Nephron progenitor cell (in vitro differentiated cells): Measurements from ENCODE around the gene PRKAG2.

Experiments
- DNase-seq: peaks from one replicate; pipeline ENCODE4 v3.0.0; 2021
- H3K27ac Mint-ChIP-seq: 2 replicates; pipeline ENCODE4 v1.8.0; 2021; ENCODE audit warnings: mild to moderate bottlenecking, moderate library complexity, mixed read lengths
- H3K27me3 Mint-ChIP-seq: 2 replicates; pipeline ENCODE4 v1.8.0; 2021; ENCODE audit warnings: mild to moderate bottlenecking, low read depth, mixed read lengths; ENCODE audit not compliant: poor library complexity
- H3K36me3 Mint-ChIP-seq: 2 replicates; pipeline ENCODE4 v1.8.0; 2021; ENCODE audit warnings: low read depth, mixed read lengths
- H3K4me1 Mint-ChIP-seq: 2 replicates; pipeline ENCODE4 v1.8.0; 2021; ENCODE audit warnings: mixed read lengths
- H3K4me3 Mint-ChIP-seq: 2 replicates; pipeline ENCODE4 v1.8.0; 2021; ENCODE audit warnings: mild to moderate bottlenecking, moderate library complexity, mixed read lengths
- H3K9me3 Mint-ChIP-seq: 2 replicates; pipeline ENCODE4 v1.8.0; 2021; ENCODE audit warnings: mild to moderate bottlenecking, moderate library complexity, mixed read lengths
- TF ChIP-seq, protein P1 (sequence below): fragments of 200-600 bp; sonication (generic); IDR thresholded peaks from 2 replicates; pipeline ENCODE4 v1.5.0; 2021; ENCODE audit warnings: antibody characterized with exemption

PRKAG2 gene

DNA sequence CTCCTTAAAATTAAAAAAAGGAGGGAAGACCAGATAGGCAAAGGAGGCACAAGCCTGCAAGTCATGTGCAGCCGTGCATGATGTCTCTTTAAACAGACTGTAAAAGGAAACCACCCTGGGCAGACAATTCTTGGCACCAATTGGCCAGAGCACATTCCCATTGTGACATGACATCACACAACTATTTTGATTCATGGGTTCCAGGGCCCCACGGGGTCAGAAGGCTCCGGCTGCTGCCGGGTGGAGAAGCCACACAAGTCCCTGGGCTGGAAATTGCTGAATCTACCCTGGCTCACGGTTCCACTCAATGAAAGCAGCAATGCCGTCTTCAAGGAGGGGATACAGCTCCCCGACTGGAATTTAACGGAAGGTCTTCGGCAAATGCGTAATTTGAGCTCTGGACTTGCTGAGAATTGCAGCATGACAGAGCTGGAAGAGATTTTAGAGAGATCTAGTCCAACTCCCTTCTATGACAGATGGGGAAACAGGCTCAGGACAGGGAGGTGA is 140.5 kb downstream of the PRKAG2 start:
- TF ChIP-seq, protein P1, sequence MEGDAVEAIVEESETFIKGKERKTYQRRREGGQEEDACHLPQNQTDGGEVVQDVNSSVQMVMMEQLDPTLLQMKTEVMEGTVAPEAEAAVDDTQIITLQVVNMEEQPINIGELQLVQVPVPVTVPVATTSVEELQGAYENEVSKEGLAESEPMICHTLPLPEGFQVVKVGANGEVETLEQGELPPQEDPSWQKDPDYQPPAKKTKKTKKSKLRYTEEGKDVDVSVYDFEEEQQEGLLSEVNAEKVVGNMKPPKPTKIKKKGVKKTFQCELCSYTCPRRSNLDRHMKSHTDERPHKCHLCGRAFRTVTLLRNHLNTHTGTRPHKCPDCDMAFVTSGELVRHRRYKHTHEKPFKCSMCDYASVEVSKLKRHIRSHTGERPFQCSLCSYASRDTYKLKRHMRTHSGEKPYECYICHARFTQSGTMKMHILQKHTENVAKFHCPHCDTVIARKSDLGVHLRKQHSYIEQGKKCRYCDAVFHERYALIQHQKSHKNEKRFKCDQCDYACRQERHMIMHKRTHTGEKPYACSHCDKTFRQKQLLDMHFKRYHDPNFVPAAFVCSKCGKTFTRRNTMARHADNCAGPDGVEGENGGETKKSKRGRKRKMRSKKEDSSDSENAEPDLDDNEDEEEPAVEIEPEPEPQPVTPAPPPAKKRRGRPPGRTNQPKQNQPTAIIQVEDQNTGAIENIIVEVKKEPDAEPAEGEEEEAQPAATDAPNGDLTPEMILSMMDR, result no peak
- Mint-ChIP-seq H3K27me3 (peaks cover 16% of the 10 kb centered on the region), H3K27ac (peak overlapping the region; percentile 98), H3K4me1 (peaks cover 67% of the 10 kb centered on the region), H3K4me3 (peak overlapping the region; percentile 64), H3K9me3 (peaks cover 10% of the 10 kb centered on the region), H3K36me3 (peaks cover 4% of the 10 kb centered on the region)
- DNase-seq, result peak; percentile 82

DNA sequence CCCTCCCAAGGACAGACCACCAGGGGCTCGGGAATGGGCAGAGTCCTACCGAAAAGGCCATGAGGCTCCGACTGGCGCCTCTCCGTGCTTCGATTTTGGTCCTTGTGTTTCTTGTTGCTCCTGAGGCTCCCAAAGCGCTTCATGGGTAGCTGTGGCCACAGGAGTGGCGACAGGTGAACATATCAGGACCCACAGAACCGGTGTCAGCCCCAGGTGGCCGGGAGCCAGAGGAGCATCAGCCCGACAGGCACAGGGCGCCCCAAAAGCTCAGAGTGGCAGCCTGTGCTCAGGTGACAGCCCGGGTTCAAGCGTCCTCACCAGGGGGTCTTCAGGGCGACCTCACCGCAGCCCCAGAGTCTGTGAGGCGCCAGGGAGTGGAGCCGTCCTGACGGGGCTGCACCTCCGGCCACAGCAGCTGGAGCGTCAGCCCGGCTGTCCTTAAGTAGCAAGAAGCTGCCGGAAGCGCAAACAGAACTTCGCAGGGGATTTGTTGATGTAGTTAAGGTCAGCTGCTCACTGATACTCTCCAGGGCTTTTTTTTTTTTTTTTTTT is 141.0 kb downstream of the PRKAG2 start:
- Mint-ChIP-seq H3K4me1 (peaks cover 72% of the 10 kb centered on the region), H3K9me3 (peaks cover 10% of the 10 kb centered on the region), H3K27ac (peak overlapping the region; percentile 57), H3K27me3 (peaks cover 19% of the 10 kb centered on the region), H3K4me3 (peak overlapping the region; percentile 64), H3K36me3 (peaks cover 4% of the 10 kb centered on the region)
- peak; percentile 54 for DNase-seq
- TF ChIP-seq, protein P1, result no peak

DNA sequence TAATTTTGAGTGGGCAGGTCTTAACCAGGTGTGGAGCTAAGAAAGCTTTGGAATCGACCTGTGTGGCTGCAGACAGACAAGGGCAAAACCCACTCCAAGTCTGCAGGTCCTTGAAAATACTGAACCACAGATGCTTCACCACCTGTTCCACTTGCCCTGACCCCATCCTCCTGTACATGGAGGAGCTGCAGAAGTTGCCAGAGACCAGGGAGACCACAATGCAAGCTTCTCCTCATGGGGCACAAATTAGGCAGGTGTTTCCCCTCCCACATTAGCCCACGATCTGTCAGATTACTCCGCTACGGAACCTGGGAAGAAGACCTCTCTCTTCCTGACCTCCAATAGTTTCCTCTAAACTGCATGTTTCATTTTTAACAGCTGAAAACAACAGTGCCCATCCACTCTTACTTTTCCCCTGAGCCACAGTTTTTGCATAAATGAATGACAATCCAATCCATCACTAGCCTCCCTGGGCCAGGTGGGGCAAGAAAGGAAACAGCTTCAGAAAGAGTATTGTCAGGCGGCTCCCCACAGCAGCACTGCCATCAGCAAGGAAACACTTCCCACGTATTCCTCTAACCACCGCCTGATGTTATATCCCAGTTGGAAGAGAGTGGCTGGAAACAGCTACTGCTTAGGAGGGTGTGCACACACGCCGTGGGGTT is 141.6 kb downstream of the PRKAG2 start:
- Mint-ChIP-seq H3K4me3 (peak overlapping the region; percentile 64), H3K36me3 (peaks cover 4% of the 10 kb centered on the region), H3K27me3 (peaks cover 19% of the 10 kb centered on the region), H3K9me3 (peaks cover 10% of the 10 kb centered on the region), H3K27ac (no peak overlapping the region), H3K4me1 (peaks cover 66% of the 10 kb centered on the region)
- DNase-seq, result no peak
- TF ChIP-seq, protein P1, result no peak

DNA sequence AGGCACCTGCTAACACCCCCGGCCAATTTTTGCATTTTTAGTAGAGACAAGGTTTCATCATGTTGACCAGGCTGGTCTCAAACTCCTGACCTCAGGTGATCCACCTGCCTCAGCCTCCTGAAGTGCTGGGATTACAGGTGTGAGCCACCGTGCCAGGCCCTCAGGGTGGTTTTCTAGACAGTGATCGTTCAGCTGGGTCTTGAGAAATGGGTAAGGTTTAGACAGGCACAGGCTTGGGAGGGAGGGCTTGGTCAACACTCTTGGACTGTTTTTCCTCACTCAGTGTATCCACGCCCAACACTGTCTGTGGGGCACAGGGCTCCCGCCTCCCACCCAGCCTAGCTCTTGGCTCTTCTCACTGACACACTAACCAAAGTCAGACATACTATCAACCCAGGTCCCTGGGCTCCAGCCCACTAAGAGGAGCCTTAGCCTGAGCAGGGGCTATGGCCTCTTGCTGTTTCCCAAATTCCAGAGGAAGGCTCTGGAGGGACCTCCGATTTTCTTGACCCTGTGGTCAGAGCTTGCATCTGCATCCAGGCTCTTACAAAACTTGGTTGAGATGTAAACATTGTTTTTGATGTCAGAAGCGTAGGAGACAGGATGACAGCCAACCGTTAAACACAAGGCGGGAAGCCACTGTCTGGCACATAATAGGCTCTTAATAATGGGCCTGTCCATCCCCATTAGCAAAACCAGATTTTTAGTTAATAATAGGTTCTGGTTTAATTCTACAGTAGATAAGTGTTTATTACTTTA is 143.9 kb downstream of the PRKAG2 start:
- no peak overlapping the region for H3K27ac Mint-ChIP-seq
- H3K36me3 Mint-ChIP-seq, result no peaks in the 10 kb centered on the region
- no peaks in the 10 kb centered on the region for H3K9me3 Mint-ChIP-seq
- TF ChIP-seq, protein P1, result no peak
- H3K4me3 Mint-ChIP-seq, result no peak overlapping the region
- DNase-seq, result no peak
- H3K4me1 Mint-ChIP-seq, result peaks cover 72% of the 10 kb centered on the region
- peaks cover 19% of the 10 kb centered on the region for H3K27me3 Mint-ChIP-seq

DNA sequence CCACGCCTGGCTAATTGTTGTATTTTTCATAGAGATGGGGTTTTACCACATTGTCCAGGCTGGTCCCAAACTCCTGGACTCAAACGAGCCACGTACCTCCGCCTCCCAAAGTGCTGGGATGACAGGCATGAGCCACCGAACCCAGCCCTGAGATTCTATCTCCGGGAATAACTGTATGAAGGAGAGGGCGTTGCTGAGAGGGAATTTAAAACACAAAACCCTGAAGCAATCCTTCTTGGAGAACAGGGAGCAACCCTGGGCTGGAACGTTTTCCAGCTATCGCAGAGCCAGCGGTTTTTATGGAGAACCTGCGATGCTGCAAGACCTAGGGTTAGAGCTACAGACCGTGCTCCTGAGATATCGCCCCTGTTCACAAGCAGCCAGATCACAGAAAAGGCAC is 144.6 kb downstream of the PRKAG2 start:
- Mint-ChIP-seq H3K4me3 (no peak overlapping the region), H3K36me3 (no peaks in the 10 kb centered on the region), H3K27ac (no peak overlapping the region), H3K9me3 (no peaks in the 10 kb centered on the region), H3K27me3 (peaks cover 19% of the 10 kb centered on the region), H3K4me1 (peaks cover 71% of the 10 kb centered on the region)
- TF ChIP-seq, protein P1, result no peak
- DNase-seq, result no peak
